Measurements from ENCODE around the gene TEX47.

The TEX47 gene

DNA sequence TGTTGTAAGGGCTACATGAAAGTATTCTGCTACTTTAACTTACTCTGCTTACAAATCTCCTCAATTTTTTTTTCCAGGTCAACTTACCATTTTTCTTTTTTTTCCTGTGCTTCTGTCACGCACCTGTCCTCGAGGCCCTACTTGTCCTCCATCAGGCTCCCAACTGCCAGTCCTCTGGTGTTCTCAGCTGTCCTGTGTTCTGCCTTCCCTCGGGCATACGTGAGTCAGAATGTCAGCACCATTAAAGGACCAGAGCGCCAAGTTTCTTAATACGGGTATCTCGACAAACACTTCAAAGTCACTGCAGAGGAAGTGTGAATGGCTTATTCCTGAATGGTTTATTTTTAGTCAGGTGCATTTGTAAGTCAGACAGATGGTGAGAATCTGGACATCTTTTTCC is at the start of gene TEX47:
Gene TEX47, minus strand, starts transcription at position 185 of the 400 bp plus-strand sequence. CDS start 795 bp downstream, outside the sequence.
- DNase-seq: no peak

GRCh38 chr7:88845091-88845490 is 49.6 kb upstream of the TEX47 start:
- no peak for DNase-seq

- no peak for DNase-seq
Observed at GRCh38 chr7:88842201-88842600, 46.7 kb upstream of the TEX47 start.

DNA sequence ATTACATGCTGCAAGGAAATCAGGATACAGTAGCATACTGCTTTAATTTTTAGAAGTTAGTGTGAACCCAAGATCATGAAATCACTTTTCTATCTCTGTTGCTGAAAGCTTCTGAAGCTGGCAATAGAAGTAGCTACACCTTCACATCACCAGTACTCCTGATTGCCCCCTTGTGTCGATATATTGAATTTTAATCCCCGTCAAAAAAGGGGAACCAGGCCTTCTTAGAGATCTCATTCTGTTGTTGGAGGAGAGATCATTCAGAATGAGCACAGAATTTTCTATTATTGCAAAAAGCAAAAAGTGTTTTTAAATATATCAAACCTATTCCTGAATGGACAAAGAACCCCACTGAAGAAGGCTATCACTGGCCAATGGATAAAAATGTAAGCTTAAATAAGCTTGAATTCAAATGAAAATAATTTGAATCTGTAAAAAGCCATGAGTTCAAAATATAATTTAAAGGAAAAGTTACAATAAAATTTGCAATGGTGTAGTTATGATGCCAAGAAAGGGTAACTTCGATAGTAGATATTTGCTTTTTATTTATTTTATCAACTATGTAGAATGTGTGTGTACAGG is 39.7 kb upstream of the TEX47 start:
- no peak for DNase-seq

GRCh38 chr7:88826222-88826621 is 30.7 kb upstream of the TEX47 start:
- no peak for DNase-seq

DNA sequence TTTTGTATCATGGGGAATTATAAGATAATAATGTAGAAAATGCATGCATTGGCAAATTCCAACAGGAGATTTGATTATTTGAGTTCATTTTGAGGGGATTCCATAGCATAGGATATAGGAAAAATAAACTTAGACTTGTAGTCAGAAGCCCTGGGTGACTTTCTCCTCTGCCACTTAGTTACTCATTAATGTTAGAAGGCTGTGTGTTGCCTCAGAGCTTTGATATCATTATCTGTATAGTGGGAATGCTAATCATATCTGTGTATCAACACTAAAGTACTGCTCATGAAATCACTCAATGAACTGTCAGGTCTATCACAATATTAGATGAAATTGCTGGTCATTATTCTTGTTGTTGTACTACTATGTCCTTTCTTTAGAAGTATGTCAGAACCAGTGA is 23.0 kb upstream of the TEX47 start:
- DNase-seq: no peak

DNA sequence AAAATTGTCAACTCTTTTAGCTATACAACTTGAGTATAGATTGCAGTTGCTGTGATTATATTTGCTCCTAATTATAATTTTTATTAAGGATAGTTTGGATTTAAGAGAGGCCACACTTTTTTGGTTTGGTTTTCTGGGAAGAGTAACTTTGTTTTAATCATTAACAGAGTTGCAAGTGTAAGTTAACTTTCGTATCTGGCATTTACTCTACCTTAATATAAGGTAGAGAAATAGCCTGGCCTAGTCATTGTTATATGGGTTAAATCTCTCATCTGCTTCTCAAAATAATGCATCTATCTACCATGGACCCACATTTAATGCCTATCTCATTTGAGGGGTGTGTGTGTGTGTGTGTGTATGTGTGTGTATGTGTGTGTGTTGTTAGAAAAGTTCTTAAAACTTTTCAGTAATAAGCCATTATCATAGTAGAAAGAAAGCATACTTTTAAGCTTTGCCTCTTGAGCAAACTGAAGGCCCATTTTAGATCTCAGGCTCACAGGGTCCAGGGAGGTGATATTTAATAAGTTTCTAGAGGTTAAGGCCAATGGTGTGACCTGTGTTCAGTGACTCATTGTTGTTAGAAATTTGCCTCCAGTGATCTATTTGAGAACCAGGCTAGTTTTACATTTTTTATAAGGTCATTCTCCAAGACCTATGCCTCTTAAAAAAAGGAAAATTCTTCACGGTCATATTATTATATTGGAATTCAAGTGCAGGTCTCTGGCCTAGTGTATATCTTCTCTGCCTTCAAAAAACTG is 10.9 kb upstream of the TEX47 start:
- DNase-seq: no peak

GRCh38 chr7:88801046-88801445 is 5.5 kb upstream of the TEX47 start:
- no peak for DNase-seq

DNA sequence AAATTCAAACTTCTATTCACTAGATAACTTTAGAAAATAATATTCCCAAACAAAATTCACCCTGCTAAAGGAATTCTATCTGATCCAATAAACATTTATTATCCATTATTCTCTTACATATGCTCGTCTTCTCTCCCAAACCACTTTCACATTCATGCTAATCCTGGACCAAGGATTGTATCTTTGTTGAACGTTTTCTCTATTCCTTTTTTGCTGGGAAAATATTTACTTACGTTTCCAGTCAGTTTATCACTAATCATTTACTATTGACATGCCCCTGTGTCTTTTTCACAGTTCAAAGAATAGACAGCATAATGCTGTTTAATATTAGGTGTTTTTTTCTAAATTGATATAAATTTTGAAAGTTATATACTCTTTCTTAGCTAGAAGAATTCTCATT is 3.2 kb downstream of the TEX47 start:
- no peak for DNase-seq

GRCh38 chr7:88791891-88792290 is 3.6 kb downstream of the TEX47 start:
- DNase-seq: no peak

DNA sequence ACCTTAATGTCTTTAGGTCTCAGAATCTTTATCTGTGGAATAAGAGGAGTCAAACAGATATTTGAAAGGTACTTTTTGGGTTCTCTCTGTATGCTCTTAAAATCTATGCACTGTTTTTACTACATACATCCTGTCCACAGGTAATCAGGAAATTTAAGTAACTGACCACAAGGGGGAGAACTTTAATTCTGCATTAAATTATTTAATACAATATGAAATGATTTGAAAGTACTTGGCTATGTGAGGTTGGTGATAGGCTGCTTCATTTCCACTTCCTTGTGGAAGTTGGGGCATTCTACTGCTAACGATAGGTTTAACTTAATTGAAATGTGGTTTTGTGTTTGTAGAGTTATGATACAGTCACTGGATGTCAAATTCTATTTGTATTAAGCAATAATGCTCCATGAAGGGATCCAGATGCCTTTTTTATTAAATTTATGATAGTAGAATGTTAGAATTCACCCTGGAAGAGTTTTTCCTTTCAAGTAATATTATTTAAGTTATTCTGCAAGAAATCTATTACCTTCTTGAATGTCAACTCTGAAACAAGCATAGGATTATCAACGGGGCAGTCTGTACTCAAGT is 6.0 kb downstream of the TEX47 start:
- DNase-seq: no peak

- no peak for DNase-seq
Observed at GRCh38 chr7:88787777-88788176, 7.8 kb downstream of the TEX47 start.

DNA sequence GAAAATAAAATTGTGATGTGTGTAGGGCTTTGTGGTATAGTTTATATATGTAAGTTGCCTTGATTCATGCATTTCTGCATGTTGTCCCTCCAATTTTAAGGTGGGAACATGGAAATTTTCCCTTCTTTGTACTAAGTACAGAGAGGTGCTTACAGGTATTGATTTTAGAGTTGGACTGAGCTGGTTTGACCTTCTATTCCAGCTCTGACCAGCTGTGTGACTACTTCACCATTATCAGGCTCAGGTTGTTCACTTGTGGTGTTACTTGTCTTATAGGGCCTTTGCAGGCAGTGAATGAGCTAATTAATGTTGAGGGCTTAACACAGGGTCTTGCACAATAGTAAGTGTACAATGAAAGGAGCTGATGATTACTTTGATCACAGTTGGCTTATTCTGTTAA is 19.7 kb downstream of the TEX47 start:
- DNase-seq: no peak

- no peak for DNase-seq
Observed at GRCh38 chr7:88772776-88773175, 22.8 kb downstream of the TEX47 start.

- DNase-seq: no peak
Observed at GRCh38 chr7:88771417-88771816, 24.1 kb downstream of the TEX47 start.

- DNase-seq: no peak
Observed at GRCh38 chr7:88761779-88762178, 33.8 kb downstream of the TEX47 start.

GRCh38 chr7:88760136-88760515 is 35.4 kb downstream of the TEX47 start:
- no peak for DNase-seq

- DNase-seq: peak in 19 of 56 donors; percentile 0 to 36 (median 8)
Observed at GRCh38 chr7:88759230-88760135, 36.1 kb downstream of the TEX47 start, which contains the start of gene ZNF804B. TSS of gene ZNF804B (plus strand) at chr7:88759700. CDS start at chr7:88759977, 277 bp downstream.

DNA sequence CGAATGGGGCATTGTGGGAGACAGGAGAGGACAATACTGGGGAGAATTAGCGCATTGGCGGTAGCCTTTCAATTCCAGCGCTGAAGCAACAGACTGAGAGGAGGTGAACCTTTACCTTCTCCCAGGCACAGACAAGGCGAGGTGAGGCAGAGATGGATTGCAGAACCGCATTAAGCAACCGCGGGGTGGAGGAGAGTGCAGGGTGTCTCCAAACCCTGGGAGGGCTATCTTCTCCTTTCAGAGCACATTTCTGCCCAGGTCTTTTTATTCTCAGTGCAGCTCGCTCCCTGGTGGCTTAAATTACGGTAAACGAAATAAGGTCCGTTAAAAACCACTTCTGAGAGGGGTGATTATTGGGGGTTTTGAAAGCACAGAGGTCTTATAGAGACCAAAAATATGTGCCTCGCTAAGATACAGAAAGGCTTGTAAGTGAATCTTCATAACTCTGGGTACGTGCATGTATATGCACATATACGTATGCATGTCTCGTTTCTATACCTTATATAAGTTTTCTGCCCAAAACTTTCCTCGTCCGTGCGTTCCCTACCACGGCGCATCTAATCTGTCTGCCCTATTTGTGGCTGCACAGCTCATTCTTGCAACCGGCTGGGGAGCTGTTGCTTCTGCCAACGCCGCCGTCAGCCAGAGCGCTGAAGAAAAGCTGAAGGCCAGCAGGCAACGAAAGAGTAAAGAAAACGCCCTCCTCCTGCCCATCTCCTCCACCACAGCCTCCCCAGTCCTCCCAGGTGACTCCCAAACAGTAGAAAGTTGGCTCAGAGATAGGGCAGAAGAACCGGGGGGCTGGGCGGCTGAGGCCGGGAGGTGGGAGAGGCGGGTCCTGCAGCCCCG is 36.9 kb downstream of the TEX47 start:
- DNase-seq: peak in 13 of 56 donors; percentile 0 to 35 (median 6)

- no peak for DNase-seq
Observed at GRCh38 chr7:88757371-88757770, 38.2 kb downstream of the TEX47 start.

DNA sequence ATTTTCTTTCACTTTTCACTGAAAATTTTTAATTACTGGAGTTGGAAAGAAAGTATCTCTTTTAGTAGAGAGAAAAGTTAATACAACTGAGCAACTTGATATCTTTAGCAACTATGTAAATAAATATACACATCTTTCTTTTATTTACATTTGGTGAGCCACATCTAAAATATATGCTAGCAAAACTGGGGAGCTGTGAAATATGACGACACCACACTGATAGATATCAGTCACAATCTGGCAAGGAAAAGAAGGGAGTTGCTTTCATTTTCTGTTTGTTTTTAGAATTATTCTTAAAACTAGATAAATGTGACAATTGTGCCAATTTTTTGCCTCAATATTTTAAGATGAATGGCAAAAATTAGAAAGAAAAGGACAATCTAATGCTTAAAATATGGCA is 38.7 kb downstream of the TEX47 start:
- DNase-seq: no peak

All from nucleus accumbens (tissue), 56 donors.